ENCODE measurements around the gene SLC35F1.

DNA sequence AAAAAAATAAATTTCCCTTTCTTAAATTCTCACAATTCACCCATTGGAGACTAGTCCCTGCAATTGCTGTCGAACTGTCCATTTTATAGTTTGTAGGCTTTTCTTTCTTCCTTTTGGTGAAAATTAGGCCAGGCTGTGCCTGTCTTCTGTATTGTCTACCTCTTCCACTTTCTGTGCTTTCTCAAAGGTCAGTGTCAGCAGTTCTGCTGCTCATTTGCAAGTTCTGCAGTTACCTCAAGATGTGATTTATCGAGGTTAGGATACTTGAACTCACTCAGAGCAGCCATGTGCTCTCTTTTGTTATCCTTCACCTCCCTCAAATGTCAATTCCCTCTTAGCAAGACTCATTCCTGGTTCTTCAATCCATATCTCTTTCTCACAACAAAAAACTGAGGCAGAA is 179.1 kb downstream of the SLC35F1 start:
- no peak for TF ChIP-seq MXI1 (IDR thresholded peaks at IDR 0.05; ENCODE audit: low read depth, low read length)
- no peak for TF ChIP-seq SP1 (CRISPR knock-in tag; IDR thresholded peaks at IDR 0.05)
- TF ChIP-seq MEIS2 (IDR thresholded peaks at IDR 0.05; ENCODE audit: partially characterized antibody) = no peak
